ENCODE measurements around the gene LRWD1.

GRCh38 chr7:102450242-102450641 lies 14.5 kb upstream of the LRWD1 start:
- peak; percentile 81 for TF ChIP-seq CTCF (conservative IDR thresholded peaks at IDR 0.05; ENCODE audit: low read length)
- TF ChIP-seq EZH2phosphoT487 (IDR thresholded peaks at IDR 0.05; ENCODE audit: borderline replicate concordance, low read depth, low read length), result no peak
